ENCODE results near the gene MIEF2. TPM values are rescaled to one million over a fixed set of nuclear protein-coding genes. Genes with fewer than 3 reads are reported as not detected.
A peak's percentile ranks its signal among the peaks of the same experiment; 100 is the strongest.

MIEF2 gene
- total and polyA plus RNA-seq, 12 donors = 18.9 to 43.4 (median 31.4) TPM

DNA sequence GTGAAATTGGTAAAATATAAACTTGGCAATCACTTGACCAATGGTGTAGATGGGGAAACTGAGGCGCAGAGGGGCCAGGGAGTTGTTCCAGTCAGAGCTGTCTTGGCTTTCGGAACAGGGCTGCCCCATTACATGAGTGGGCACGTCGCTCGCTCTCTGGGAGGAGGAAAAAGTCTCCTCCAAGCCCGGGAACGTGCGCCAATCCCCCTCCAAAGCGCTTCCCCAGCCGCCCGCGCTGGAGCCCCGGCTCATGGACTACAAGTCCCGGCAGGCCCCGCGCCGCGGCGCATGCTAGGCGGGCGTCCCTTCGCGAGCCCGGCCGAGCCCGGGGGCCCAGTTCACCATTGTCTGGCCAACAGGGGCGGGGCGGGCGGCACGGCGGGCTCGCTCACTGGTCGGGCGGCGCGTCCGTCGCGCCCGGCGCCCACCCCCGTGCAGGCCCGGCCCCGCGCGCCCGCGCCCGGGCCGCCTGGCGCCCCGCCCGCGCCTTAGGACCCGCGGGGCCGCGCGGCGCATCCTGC is 35.3 kb upstream of the MIEF2 start, which contains the start of gene LLGL1:
Gene LLGL1, plus strand, starts transcription at position 515 of the 521 bp plus-strand sequence. CDS start 48 bp downstream, outside the sequence.
- DNase-seq (peak; percentile 95 to 98), ATAC-seq (peak; percentile 96 to 98 (median 98))
- H3K27ac ChIP-seq = peak within 1 kb of the TSS; percentile 15 to 78 (median 64)
- H3K9me3 ChIP-seq = no peaks in the 10 kb centered on the region
- no peaks in the 10 kb centered on the region for H3K27me3 ChIP-seq
- peaks cover 11 to 29% (median 20%) of the 10 kb centered on the region in 9 donors for H3K4me1 ChIP-seq
- WGBS, 2 donors = 1% methylated on average over 57 to 60 of the region's 60 CpGs
- intact Hi-C loops (cut with DNase I) = loop anchor here in 3 of 10 donors (5.0 to 10.0 kb wide), 2 partner anchors 90 to 92 kb away; partner anchors contain the start of genes SMCR8 (in 3 of the 3) and TOP3A (in 2 of the 3)
- TF ChIP-seq, protein P1, sequence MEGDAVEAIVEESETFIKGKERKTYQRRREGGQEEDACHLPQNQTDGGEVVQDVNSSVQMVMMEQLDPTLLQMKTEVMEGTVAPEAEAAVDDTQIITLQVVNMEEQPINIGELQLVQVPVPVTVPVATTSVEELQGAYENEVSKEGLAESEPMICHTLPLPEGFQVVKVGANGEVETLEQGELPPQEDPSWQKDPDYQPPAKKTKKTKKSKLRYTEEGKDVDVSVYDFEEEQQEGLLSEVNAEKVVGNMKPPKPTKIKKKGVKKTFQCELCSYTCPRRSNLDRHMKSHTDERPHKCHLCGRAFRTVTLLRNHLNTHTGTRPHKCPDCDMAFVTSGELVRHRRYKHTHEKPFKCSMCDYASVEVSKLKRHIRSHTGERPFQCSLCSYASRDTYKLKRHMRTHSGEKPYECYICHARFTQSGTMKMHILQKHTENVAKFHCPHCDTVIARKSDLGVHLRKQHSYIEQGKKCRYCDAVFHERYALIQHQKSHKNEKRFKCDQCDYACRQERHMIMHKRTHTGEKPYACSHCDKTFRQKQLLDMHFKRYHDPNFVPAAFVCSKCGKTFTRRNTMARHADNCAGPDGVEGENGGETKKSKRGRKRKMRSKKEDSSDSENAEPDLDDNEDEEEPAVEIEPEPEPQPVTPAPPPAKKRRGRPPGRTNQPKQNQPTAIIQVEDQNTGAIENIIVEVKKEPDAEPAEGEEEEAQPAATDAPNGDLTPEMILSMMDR (IDR thresholded peaks at IDR 0.05) = no peak
- no peaks in the 10 kb centered on the region for H3K36me3 ChIP-seq
- peak within 1 kb of the TSS; percentile 32 to 87 (median 70) for H3K4me3 ChIP-seq

DNA sequence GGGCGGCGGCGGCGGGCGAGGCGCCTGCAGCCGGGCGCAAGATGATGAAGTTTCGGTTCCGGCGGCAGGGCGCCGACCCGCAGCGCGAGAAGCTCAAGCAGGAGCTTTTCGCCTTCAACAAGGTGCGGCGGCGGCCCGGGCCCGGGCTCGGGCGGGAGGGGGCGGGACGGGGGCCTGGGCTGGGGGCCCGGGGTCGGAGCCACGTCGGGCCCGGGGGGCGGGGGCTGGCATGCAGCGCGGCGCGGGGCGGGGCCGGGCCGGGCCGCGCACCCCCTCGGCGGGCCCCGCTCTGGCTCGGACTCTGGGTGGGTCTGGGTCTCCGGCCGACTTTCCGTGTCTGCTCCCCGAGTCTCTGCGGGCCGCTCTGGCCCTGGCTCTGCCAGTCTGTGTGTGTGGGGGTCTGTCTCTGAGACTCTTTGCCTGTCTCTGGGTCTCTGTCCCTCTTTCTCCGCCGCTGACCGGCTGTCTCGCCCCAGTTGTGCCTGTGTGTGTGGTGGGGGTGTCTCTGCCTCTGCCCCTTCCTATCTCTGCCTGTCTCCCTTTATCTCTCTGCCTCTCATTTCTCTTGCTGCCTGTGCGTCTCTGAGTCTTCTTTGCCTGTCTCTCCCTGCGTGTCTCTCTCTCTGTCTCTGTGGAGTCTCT is 34.7 kb upstream of the MIEF2 start:
- TF ChIP-seq, protein P1 (IDR thresholded peaks at IDR 0.05) = no peak
- peak overlapping the region in 7 of 10 donors; percentile 15 to 73 (median 65) for H3K27ac ChIP-seq
- no peaks in the 10 kb centered on the region for H3K27me3 ChIP-seq
- intact Hi-C loops (cut with DNase I) = loop anchor here in 3 of 10 donors (5.0 to 10.0 kb wide), 2 partner anchors 89 to 92 kb away; partner anchors contain the start of genes SMCR8 (in 3 of the 3) and TOP3A (in 2 of the 3)
- H3K4me3 ChIP-seq = peak overlapping the region; percentile 32 to 87 (median 70)
- WGBS, 2 donors = 0% methylated on average over 39 to 57 of the region's 57 CpGs
- DNase-seq (peak in 1 of 2 donors; percentile 35), ATAC-seq (peak in 1 of 8 donors; percentile 5)
- no peaks in the 10 kb centered on the region for H3K9me3 ChIP-seq
- H3K36me3 ChIP-seq = no peaks in the 10 kb centered on the region
- H3K4me1 ChIP-seq = peaks cover 11 to 29% (median 20%) of the 10 kb centered on the region in 9 donors

DNA sequence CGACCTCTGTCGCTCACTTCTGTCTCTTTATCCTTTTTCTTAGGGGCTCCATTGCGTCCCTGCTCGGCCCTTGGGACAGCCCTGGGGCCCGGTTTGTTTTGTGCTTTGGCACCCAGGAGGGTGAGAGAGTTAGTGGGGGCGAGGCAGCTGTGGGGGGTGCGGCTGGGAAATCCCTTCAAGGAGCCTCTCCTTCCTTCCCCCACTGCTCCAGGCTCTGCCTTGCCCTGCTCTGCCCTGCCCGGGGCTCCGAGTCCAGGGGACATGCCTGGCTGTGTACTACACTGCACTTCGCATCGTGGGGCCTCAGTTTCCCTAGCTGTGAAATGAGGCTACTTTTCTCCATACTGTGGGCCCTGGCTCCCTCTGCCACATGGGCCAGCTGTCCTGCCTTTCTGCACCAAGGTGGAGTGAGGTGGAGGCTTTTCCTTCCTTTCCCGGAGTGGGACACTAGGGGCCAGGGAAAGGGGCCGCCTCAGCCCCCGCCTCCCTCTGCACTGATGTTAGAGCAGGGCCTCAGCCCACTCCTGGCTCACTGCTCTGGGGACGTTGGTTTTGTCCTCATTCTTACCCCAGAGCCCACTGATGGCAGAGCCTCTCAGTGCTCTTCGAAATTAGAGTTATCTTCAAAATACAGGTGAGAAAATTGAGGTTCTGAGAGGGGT is 34.0 kb upstream of the MIEF2 start:
- TF ChIP-seq, protein P1 (IDR thresholded peaks at IDR 0.05) = no peak
- 26 to 29% methylated on average over 16 of the region's 16 CpGs for WGBS, 2 donors

DNA sequence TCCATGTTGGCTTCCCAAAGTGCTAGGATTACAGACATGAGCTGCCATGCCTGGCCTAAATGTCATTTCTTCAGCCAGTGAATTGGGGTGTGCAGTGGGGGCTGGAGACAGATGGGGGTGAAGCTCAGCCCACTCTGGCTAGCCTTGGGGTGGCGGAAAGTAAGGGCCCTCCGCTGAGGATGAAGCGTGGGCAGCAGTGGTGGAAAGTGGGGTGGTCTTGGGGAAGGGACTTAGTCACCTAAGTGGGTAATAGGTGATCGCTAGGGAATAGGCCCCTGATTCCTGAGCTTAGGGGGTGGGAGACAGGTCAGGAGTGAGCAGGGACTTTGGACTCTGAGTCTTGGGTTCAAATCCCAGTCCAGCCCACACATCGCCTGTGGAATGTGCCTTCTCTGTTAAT is 32.8 kb upstream of the MIEF2 start:
- ATAC-seq (no peak), DNase-seq (no peak)
- intact Hi-C loops (cut with DNase I) = loop anchor here in 3 of 10 donors (5.0 to 10.0 kb wide), 2 partner anchors 87 to 90 kb away; partner anchors contain the start of genes SMCR8 (in 3 of the 3) and TOP3A (in 2 of the 3)
- 96 to 97% methylated on average over 5 of the region's 5 CpGs for whole genome bisulfite sequencing, 2 donors
- Histone ChIP-seq H3K36me3 (peaks cover 0 to 7% (median 0%) of the 10 kb centered on the region in 9 donors), H3K27ac (no peak overlapping the region), H3K4me3 (no peak overlapping the region), H3K9me3 (no peaks in the 10 kb centered on the region), H3K27me3 (no peaks in the 10 kb centered on the region), H3K4me1 (peaks cover 11 to 29% (median 20%) of the 10 kb centered on the region in 9 donors)
- TF ChIP-seq, protein P1 (IDR thresholded peaks at IDR 0.05) = no peak

More for the DNA sequence above, 34.0 kb upstream of the MIEF2 start:
- H3K27me3 ChIP-seq = no peaks in the 10 kb centered on the region
- H3K36me3 ChIP-seq = no peaks in the 10 kb centered on the region
- DNase-seq (no peak), ATAC-seq (no peak)
- peak overlapping the region; percentile 32 to 87 (median 70) for H3K4me3 ChIP-seq
- H3K27ac ChIP-seq = peak overlapping the region in 6 of 10 donors; percentile 15 to 73 (median 66)
- intact Hi-C loops (cut with DNase I) = loop anchor here in 3 of 10 donors (5.0 to 10.0 kb wide), 2 partner anchors 88 to 91 kb away; partner anchors contain the start of genes SMCR8 (in 3 of the 3) and TOP3A (in 2 of the 3)
- H3K9me3 ChIP-seq = no peaks in the 10 kb centered on the region
- H3K4me1 ChIP-seq = peaks cover 11 to 29% (median 20%) of the 10 kb centered on the region in 9 donors

Data from heart right ventricle (tissue), 16 donors.